Neural cell (in vitro differentiated cells): Measurements from ENCODE around the gene SLC4A4. TPM values are rescaled to one million over a fixed set of nuclear protein-coding genes. Genes with fewer than 3 reads are reported as not detected.
A peak's percentile ranks its signal among the peaks of the same experiment; 100 is the strongest.

ENCODE experiments used
- H2AFZ ChIP-seq: fragments of 200-600, 300-800 bp; sonication (generic), shearing (Covaris generic); 2 replicates; pipeline ENCODE4 v1.6.0; 2014; ENCODE audit warnings: low read depth, mild to moderate bottlenecking, antibody characterized with exemption, low read length, moderate library complexity
- H3F3A ChIP-seq: fragments of 200-600 bp; shearing (Covaris generic); 2 replicates; pipeline ENCODE4 v1.6.1; 2016; ENCODE audit warnings: mild to moderate bottlenecking, moderate library complexity, mixed read lengths, antibody characterized with exemption, low read length; ENCODE audit not compliant: insufficient read depth, poor library complexity, severe bottlenecking
- H3K27ac ChIP-seq: fragments of 200-600, 300-800 bp; sonication (generic), shearing (Covaris generic); 2 replicates; pipeline ENCODE4 v1.5.1; 2014; ENCODE audit warnings: mild to moderate bottlenecking, low read length, moderate library complexity
- H3K27me3 ChIP-seq: fragments of 300-800, 200-600 bp; sonication (generic), shearing (Covaris generic); 2 replicates; pipeline ENCODE4 v1.6.0; 2014; ENCODE audit warnings: mild to moderate bottlenecking, low read depth, low read length, moderate library complexity; ENCODE audit not compliant: insufficient read depth
- H3K36me3 ChIP-seq: fragments of 300-800, 200-600 bp; sonication (generic), shearing (Covaris generic); 2 replicates; pipeline ENCODE4 v1.5.1; 2014; ENCODE audit warnings: mild to moderate bottlenecking, antibody characterized with exemption, low read length, moderate library complexity; ENCODE audit not compliant: insufficient read depth
- H3K4me2 ChIP-seq: fragments of 300-800, 200-600 bp; sonication (generic), shearing (Covaris generic); 2 replicates; pipeline ENCODE4 v1.6.0; 2014; ENCODE audit warnings: mild to moderate bottlenecking, low read length
- H3K4me3 ChIP-seq: fragments of 300-800, 200-600 bp; sonication (generic), shearing (Covaris generic); 2 replicates; pipeline ENCODE4 v1.5.1; 2014; ENCODE audit warnings: mild to moderate bottlenecking, low read length, moderate library complexity
- H3K79me2 ChIP-seq: fragments of 200-600 bp; shearing (Covaris generic); replicated peaks from 2 replicates; pipeline ENCODE4 v1.6.0; 2014; ENCODE audit warnings: mild to moderate bottlenecking, low read length, moderate library complexity; ENCODE audit not compliant: insufficient read depth
- H3K9ac ChIP-seq: fragments of 300-800, 200-600 bp; sonication (generic), shearing (Covaris generic); 2 replicates; pipeline ENCODE4 v1.6.1; 2016; ENCODE audit warnings: mild to moderate bottlenecking, low read length, mixed read lengths
- H3K9me2 ChIP-seq: fragments of 200-600 bp; shearing (Covaris generic); 2 replicates; pipeline ENCODE4 v1.6.1; 2016; ENCODE audit warnings: mild to moderate bottlenecking, low read length, mixed read lengths; ENCODE audit not compliant: insufficient read depth
- H3K9me3 ChIP-seq: fragments of 200-600, 300-800 bp; sonication (generic), shearing (Covaris generic); 2 replicates; pipeline ENCODE4 v1.6.1; 2016; ENCODE audit warnings: mild to moderate bottlenecking, mixed run types, low read length, moderate library complexity, mixed read lengths
- H4K20me1 ChIP-seq: fragments of 200-600 bp; shearing (Covaris generic); 2 replicates; pipeline ENCODE4 v1.6.1; 2016; ENCODE audit warnings: mild to moderate bottlenecking, mixed run types; ENCODE audit not compliant: insufficient read depth
- CTCF ChIP-seq: fragments of 450-650 bp; IDR thresholded peaks from 2 replicates; pipeline ENCODE4 v1.5.1; 2014; ENCODE audit warnings: antibody characterized with exemption, mild to moderate bottlenecking, moderate library complexity; ENCODE audit not compliant: poor library complexity, severe bottlenecking
- EP300 ChIP-seq: fragments of 450-650 bp; conservative IDR thresholded peaks from 2 replicates; pipeline ENCODE4 v1.6.1; 2014; ENCODE audit warnings: antibody characterized with exemption, mild to moderate bottlenecking, moderate library complexity; ENCODE audit not compliant: poor library complexity, severe bottlenecking
- EZH2 ChIP-seq: fragments of 200-600, 300-800 bp; shearing (Covaris generic), sonication (generic); IDR thresholded peaks from 2 replicates; pipeline ENCODE4 v1.6.1; 2014; ENCODE audit warnings: antibody characterized with exemption, low read length, borderline replicate concordance, mild to moderate bottlenecking; ENCODE audit not compliant: insufficient read depth, poor library complexity, severe bottlenecking
- MXI1 ChIP-seq: fragments of 450-650 bp; conservative IDR thresholded peaks from 2 replicates; pipeline ENCODE4 v1.6.1; 2014; ENCODE audit warnings: antibody characterized with exemption, mild to moderate bottlenecking; ENCODE audit not compliant: poor library complexity, severe bottlenecking
- POLR2AphosphoS5 ChIP-seq: IDR thresholded peaks from 2 replicates; pipeline ENCODE4 v1.6.1; 2012
- RAD21 ChIP-seq: fragments of 450-650 bp; conservative IDR thresholded peaks from 2 replicates; pipeline ENCODE4 v1.6.1; 2014; ENCODE audit warnings: antibody characterized with exemption, mild to moderate bottlenecking, moderate library complexity
- REST ChIP-seq: IDR thresholded peaks from 2 replicates; pipeline ENCODE4 v1.6.1; 2012; ENCODE audit warnings: borderline replicate concordance
- SMC3 ChIP-seq: fragments of 450-650 bp; conservative IDR thresholded peaks from 2 replicates; pipeline ENCODE4 v1.6.1; 2014; ENCODE audit warnings: antibody characterized with exemption, mild to moderate bottlenecking, moderate library complexity; ENCODE audit not compliant: poor library complexity
- TAF1 ChIP-seq: IDR thresholded peaks from 2 replicates; pipeline ENCODE4 v1.6.1; 2012; ENCODE audit warnings: low read depth
- polyA plus RNA-seq: library from polyadenylated mRNA; depleted of rRNA; stranded (reverse); fragments of >200 nt; gene quantifications from 2 replicates; pipeline ENCODE4 v1.2.3, GENCODE V29; 2014

SLC4A4 gene
- polyA plus RNA-seq, 1 donor from 2014 or later: 9.2 TPM

DNA sequence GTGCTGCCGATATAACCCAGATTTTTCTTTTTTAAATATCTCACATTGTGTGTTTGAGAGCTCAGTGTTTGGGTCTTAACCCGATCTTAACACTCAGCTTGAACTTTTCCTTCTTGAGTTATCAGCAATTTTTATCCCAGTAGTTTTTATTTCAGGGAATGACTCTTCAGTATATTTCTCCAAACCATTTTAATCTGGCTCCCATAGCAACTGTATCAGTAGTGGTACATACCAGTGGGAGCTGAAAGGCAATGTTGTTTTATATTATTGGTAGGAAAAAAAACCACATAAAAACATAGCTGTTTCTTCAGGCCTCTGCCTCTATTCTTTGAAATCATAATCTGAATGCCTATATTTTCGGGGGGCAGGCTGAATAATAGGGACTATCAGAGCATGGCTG lies 111.1 kb downstream of the SLC4A4 start:
- Histone ChIP-seq H3K9me3 (no peaks in the 10 kb centered on the region), H2AFZ (no peak overlapping the region), H3K27ac (peak overlapping the region; percentile 57), H3K27me3 (no peaks in the 10 kb centered on the region), H3K79me2 (no peaks in the 10 kb centered on the region), H4K20me1 (no peaks in the 10 kb centered on the region), H3K4me2 (peak overlapping the region; percentile 12), H3K9ac (no peak overlapping the region), H3F3A (no peaks in the 10 kb centered on the region), H3K9me2 (no peaks in the 10 kb centered on the region), H3K36me3 (no peaks in the 10 kb centered on the region), H3K4me3 (peak overlapping the region; percentile 26)
- TF ChIP-seq RAD21 (no peak), MXI1 (no peak), EZH2 (no peak), CTCF (no peak), TAF1 (no peak)

DNA sequence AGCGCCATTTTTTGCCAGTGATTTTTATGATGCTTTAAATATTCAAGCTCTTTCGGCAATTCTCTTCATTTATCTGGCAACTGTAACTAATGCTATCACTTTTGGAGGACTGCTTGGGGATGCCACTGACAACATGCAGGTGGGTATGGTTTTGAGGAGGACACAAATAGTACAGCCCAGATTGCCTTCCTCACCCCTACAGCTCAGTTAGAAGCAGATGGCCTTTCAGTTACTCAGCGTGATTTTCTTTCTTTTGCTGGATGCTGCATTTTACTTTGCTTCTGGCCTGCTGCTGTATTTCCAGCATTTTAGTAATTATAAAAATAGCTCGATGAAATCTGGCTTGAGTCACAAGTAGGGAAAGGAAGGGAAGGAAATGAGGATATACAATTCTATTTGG lies 114.7 kb downstream of the SLC4A4 start:
- H3K9me3 ChIP-seq: no peaks in the 10 kb centered on the region
- H3K27ac ChIP-seq: no peak overlapping the region
- H3K36me3 ChIP-seq: no peaks in the 10 kb centered on the region

More for the DNA sequence above, 114.7 kb downstream of the SLC4A4 start:
- no peak overlapping the region for H2AFZ ChIP-seq
- no peaks in the 10 kb centered on the region for H3F3A ChIP-seq
- H3K4me3 ChIP-seq: no peak overlapping the region
- H3K9ac ChIP-seq: no peak overlapping the region
- no peak overlapping the region for H3K4me2 ChIP-seq
- H3K27me3 ChIP-seq: no peaks in the 10 kb centered on the region
- H3K9me2 ChIP-seq: no peaks in the 10 kb centered on the region
- H4K20me1 ChIP-seq: no peaks in the 10 kb centered on the region
- no peak for TF ChIP-seq CTCF
- TF ChIP-seq RAD21: no peak
- TF ChIP-seq MXI1: no peak
- no peak for TF ChIP-seq EP300
- no peak for TF ChIP-seq TAF1
- TF ChIP-seq SMC3: no peak
- no peak for TF ChIP-seq POLR2AphosphoS5
- no peak for TF ChIP-seq REST
- no peak for TF ChIP-seq EZH2
- no peaks in the 10 kb centered on the region for H3K79me2 ChIP-seq
